CD14-positive monocyte (primary cell): ENCODE measurements around the gene VPS35L. TPM values are rescaled to one million over a fixed set of nuclear protein-coding genes. Genes with fewer than 3 reads are reported as not detected.

ENCODE experiments used
- DNase-seq, 3 donors: peaks; one replicate each; pipeline ENCODE4 v3.0.0-alpha.2; 2011 to 2022
- H2AFZ ChIP-seq: 2 replicates; pipeline ENCODE4 v1.6.0; 2012; ENCODE audit warnings: mild to moderate bottlenecking, low read depth, low read length, inconsistent platforms; ENCODE audit not compliant: insufficient read depth, poor library complexity, severe bottlenecking
- H3K27ac ChIP-seq, 2 donors: 1 replicate in 1 of 2; 2 replicates in 1 of 2; pipeline ENCODE4 v1.5.1; 2012 to 2013; ENCODE audit warnings: low read length in 2 of 2, control low read depth in 1 of 2, inconsistent platforms in 1 of 2, low read depth in 1 of 2, mild to moderate bottlenecking in 1 of 2
- H3K27me3 ChIP-seq, 2 donors: one replicate each; pipeline versions ENCODE4 v1.6.0 to v1.6.1; 2011 to 2013; ENCODE audit warnings: low read length in 2 of 2; ENCODE audit not compliant: control insufficient read depth in 2 of 2, insufficient read depth in 2 of 2
- H3K36me3 ChIP-seq, 2 donors: replicated peaks in 1 of 2; 1 replicate in 1 of 2; 2 replicates in 1 of 2; pipeline versions ENCODE4 v1.5.1 to v1.6.1; 2012 to 2013; ENCODE audit warnings: low read length in 2 of 2, control low read depth in 1 of 2, inconsistent platforms in 1 of 2, mild to moderate bottlenecking in 1 of 2; ENCODE audit not compliant: insufficient read depth in 2 of 2, control insufficient read depth in 1 of 2
- H3K4me1 ChIP-seq, 2 donors: 1 replicate in 1 of 2; 2 replicates in 1 of 2; pipeline versions ENCODE4 v1.5.1 to v1.6.1; 2012 to 2013; ENCODE audit warnings: low read length in 2 of 2, control low read depth in 1 of 2, inconsistent platforms in 1 of 2, mild to moderate bottlenecking in 1 of 2, moderate library complexity in 1 of 2; ENCODE audit not compliant: insufficient read depth in 2 of 2, control insufficient read depth in 1 of 2
- H3K4me2 ChIP-seq: replicated peaks from 2 replicates; pipeline ENCODE3; 2012; ENCODE audit warnings: low read length, moderate library complexity, mild to moderate bottlenecking; ENCODE audit not compliant: poor library complexity, severe bottlenecking; ENCODE audit errors: extremely low read depth
- H3K4me3 ChIP-seq, 3 experiments: fragments of 200-600 bp in 1 of 3; sonication (generic) in 1 of 3; replicated peaks in 1 of 3; 1 replicate in 2 of 3; 2 replicates in 1 of 3; pipeline ENCODE4 v1.5.1; 2011 to 2013; ENCODE audit warnings: low read length in 3 of 3, mild to moderate bottlenecking in 3 of 3, control low read depth in 2 of 3, low read depth in 2 of 3, inconsistent platforms in 1 of 3, moderate library complexity in 1 of 3
- H3K79me2 ChIP-seq: 2 replicates; pipeline ENCODE4 v1.6.0; 2012; ENCODE audit warnings: mild to moderate bottlenecking, control low read depth, inconsistent platforms, low read length, moderate library complexity; ENCODE audit not compliant: insufficient read depth
- H3K9ac ChIP-seq: 2 replicates; pipeline ENCODE4 v1.6.0; 2017; ENCODE audit warnings: low read length, mild to moderate bottlenecking; ENCODE audit not compliant: insufficient read depth, poor library complexity, severe bottlenecking
- H3K9me3 ChIP-seq, 2 donors: replicated peaks in 1 of 2; 1 replicate in 1 of 2; 2 replicates in 1 of 2; pipeline versions ENCODE4 v1.5.1 to v1.6.1; 2012 to 2013; ENCODE audit warnings: low read length in 2 of 2, control low read depth in 1 of 2; ENCODE audit not compliant: control insufficient read depth in 1 of 2, insufficient read depth in 1 of 2
- H4K20me1 ChIP-seq: 2 replicates; pipeline ENCODE4 v1.6.0; 2012; ENCODE audit warnings: mild to moderate bottlenecking, low read length, control low read depth, moderate library complexity; ENCODE audit not compliant: insufficient read depth
- H3K27ac Mint-ChIP-seq, 7 donors: one replicate each; pipeline ENCODE4 v1.8.0; 2020; ENCODE audit warnings: mild to moderate bottlenecking in 7 of 7, mixed read lengths in 7 of 7, moderate library complexity in 6 of 7, inconsistent platforms in 2 of 7
- H3K27me3 Mint-ChIP-seq, 3 donors: one replicate each; pipeline ENCODE4 v1.8.0; 2021 to 2022; ENCODE audit warnings: low read depth in 3 of 3, mild to moderate bottlenecking in 3 of 3, mixed read lengths in 3 of 3, moderate library complexity in 3 of 3, inconsistent platforms in 1 of 3
- H3K36me3 Mint-ChIP-seq, 2 donors: one replicate each; pipeline ENCODE4 v1.8.0; 2020; ENCODE audit warnings: mixed read lengths in 2 of 2, inconsistent platforms in 1 of 2, mild to moderate bottlenecking in 1 of 2
- H3K4me1 Mint-ChIP-seq: one replicate; pipeline ENCODE4 v1.8.0; 2020; ENCODE audit warnings: mild to moderate bottlenecking, mixed read lengths
- H3K4me3 Mint-ChIP-seq, 2 donors: one replicate each; pipeline ENCODE4 v1.8.0; 2020; ENCODE audit warnings: mild to moderate bottlenecking in 2 of 2, mixed read lengths in 2 of 2, moderate library complexity in 1 of 2
- H3K9me3 Mint-ChIP-seq, 7 donors: one replicate each; pipeline ENCODE4 v1.8.0; 2020 to 2022; ENCODE audit warnings: mixed read lengths in 7 of 7, mild to moderate bottlenecking in 6 of 7, moderate library complexity in 6 of 7, inconsistent platforms in 2 of 7
- CTCF ChIP-seq: fragments of 200-600 bp; IDR thresholded peaks from one replicate; pipeline ENCODE4 v1.8.0; 2022; ENCODE audit warnings: antibody characterized with exemption, mild to moderate bottlenecking
- WGBS: methylation state at CpG from one replicate; pipeline ENCODE4 v1.1.5; 2013; ENCODE audit warnings: missing lambda C conversion rate; ENCODE audit not compliant: insufficient coverage; 5-methylcytosine and 5-hydroxymethylcytosine counted together
- intact Hi-C, 2 donors: fragments of 100-400 bp; cut with micrococcal nuclease; formaldehyde crosslinking; loops; one replicate each; pipeline versions ENCODE4 v1.15.0 to v1.15.1; 2023
- polyA plus RNA-seq, 3 donors: library from polyadenylated mRNA; depleted of rRNA in 1 of 3; unstranded in 2 of 3; stranded (reverse) in 1 of 3; fragments of 300-500 nt in 2 of 3; fragments of >200 nt in 1 of 3; fragmentation: Illumina TruSeq in 2 of 3; gene quantifications; 1 replicate in 2 of 3; 2 replicates in 1 of 3; pipeline ENCODE4 v1.2.3, GENCODE V29; 2012 to 2021

VPS35L gene
- polyA plus RNA-seq, 3 donors: 29.7 to 51.4 (median 48.8) TPM

GRCh38 chr16:19717314-19717713 lies 161.8 kb downstream of the VPS35L start:
- no peak for TF ChIP-seq CTCF
- peaks cover 15 to 19% of the 10 kb centered on the region in 2 donors for H3K36me3 Mint-ChIP-seq
- H3K9ac ChIP-seq: peak overlapping the region; percentile 74
- peak overlapping the region; percentile 88 to 95 for H3K4me3 Mint-ChIP-seq
- H3K27me3 ChIP-seq: no peaks in the 10 kb centered on the region
- peak overlapping the region; percentile 82 to 99 (median 97) for H3K4me3 ChIP-seq
- H3K27ac Mint-ChIP-seq: peak overlapping the region in 6 of 7 donors; percentile 50 to 82 (median 73)
- H2AFZ ChIP-seq: peak overlapping the region; percentile 100
- H3K4me1 ChIP-seq: peaks cover 14 to 21% of the 10 kb centered on the region in 2 donors
- peak overlapping the region; percentile 99 for H3K4me2 ChIP-seq
- H3K79me2 ChIP-seq: peaks cover 7% of the 10 kb centered on the region
- 0% methylated on average over 1 of the region's 10 CpGs for WGBS
- H3K36me3 ChIP-seq: peaks cover 6 to 22% of the 10 kb centered on the region in 2 donors
- H3K9me3 Mint-ChIP-seq: no peaks in the 10 kb centered on the region
- H3K4me1 Mint-ChIP-seq: peaks cover 26% of the 10 kb centered on the region
- H3K27me3 Mint-ChIP-seq: peaks cover 0 to 3% (median 0%) of the 10 kb centered on the region in 3 donors
- no peaks in the 10 kb centered on the region for H4K20me1 ChIP-seq
- H3K9me3 ChIP-seq: no peaks in the 10 kb centered on the region
- DNase-seq: no peak
- intact Hi-C loops: loop anchor here in 1 of 2 donors (5.0 to 10.0 kb wide), 2 partner anchors 160 to 653 kb away; partner anchors contain the start of genes COQ7 and VPS35L
- H3K27ac ChIP-seq: peak overlapping the region in 1 of 2 donors; percentile 61

- peak within 1 kb of the TSS; percentile 30 to 61 for H3K27ac ChIP-seq
- WGBS: under 1% methylated on average over 85 of the region's 88 CpGs
- Mint-ChIP-seq H3K4me1 (peaks cover 26% of the 10 kb centered on the region), H3K9me3 (no peaks in the 10 kb centered on the region), H3K27ac (peak within 1 kb of the TSS; percentile 10 to 85 (median 75)), H3K27me3 (peaks cover 0 to 3% (median 0%) of the 10 kb centered on the region in 3 donors), H3K36me3 (peaks cover 15 to 19% of the 10 kb centered on the region in 2 donors), H3K4me3 (peak within 1 kb of the TSS; percentile 88 to 95)
- peak within 1 kb of the TSS; percentile 82 to 99 (median 97) for H3K4me3 ChIP-seq
- peaks cover 6 to 15% of the 10 kb centered on the region in 2 donors for H3K36me3 ChIP-seq
- intact Hi-C loops: loop anchor here in 1 of 2 donors (5.0 to 10.0 kb wide), 2 partner anchors 161 to 653 kb away; partner anchors contain the start of genes COQ7 and VPS35L
- peaks cover 14 to 21% of the 10 kb centered on the region in 2 donors for H3K4me1 ChIP-seq
- peak; percentile 81 to 93 (median 86) for DNase-seq
- H3K4me2 ChIP-seq: peak within 1 kb of the TSS; percentile 99
- H3K27me3 ChIP-seq: no peaks in the 10 kb centered on the region
- H4K20me1 ChIP-seq: no peaks in the 10 kb centered on the region
- TF ChIP-seq CTCF: no peak
- no peaks in the 10 kb centered on the region for H3K9me3 ChIP-seq
- peak within 1 kb of the TSS; percentile 74 for H3K9ac ChIP-seq
- H2AFZ ChIP-seq: peak within 1 kb of the TSS; percentile 100
- peaks cover 7% of the 10 kb centered on the region for H3K79me2 ChIP-seq
These were observed 162.5 kb downstream of the VPS35L start, which contains the start of the genes IQCK and KNOP1 for GRCh38 chr16:19717741-19718623. TSS of gene IQCK (plus strand) at chr16:19718271. CDS start at chr16:19718307, 36 bp downstream. TSS of gene KNOP1 (minus strand) at chr16:19718227. CDS start at chr16:19715035, 3,192 bp downstream.
